Measurements from ENCODE around the gene TRIM66.
A peak's percentile ranks its signal among the peaks of the same experiment; 100 is the strongest.

Gene TRIM66

DNA sequence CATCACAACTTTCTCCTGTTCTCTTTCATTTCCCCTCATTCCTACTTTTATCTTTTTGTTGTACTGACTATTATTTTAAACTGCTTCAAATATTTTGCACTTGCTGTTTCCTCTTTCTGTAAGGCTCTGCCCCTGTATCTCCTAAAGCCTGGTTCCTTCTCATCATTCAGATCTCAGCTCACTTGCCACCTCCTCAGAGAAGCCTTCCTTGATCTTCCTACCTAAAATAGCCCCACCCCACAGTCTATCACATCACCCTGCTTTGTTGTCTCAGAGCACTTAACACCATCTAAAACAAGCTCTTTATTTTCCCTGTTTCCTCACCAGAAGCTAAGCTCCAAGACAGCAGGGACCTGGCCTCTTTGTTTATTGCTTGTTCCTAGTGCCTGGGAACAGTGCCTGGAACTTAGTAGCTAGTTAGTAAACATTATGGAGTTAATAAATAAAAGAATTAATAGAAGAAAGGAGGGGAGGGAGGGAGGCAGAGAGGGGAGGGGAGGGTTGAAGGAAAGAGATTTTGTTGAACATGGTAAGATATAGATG is 85.9 kb downstream of the TRIM66 start:
- H3K27ac ChIP-seq (replicated peaks): no peak overlapping the region
- TF ChIP-seq SPI1 (IDR thresholded peaks at IDR 0.05; ENCODE audit: borderline replicate concordance, low read depth) (no peak), REST (IDR thresholded peaks at IDR 0.05; ENCODE audit: insufficient replicate concordance, low read depth) (no peak), GABPA (IDR thresholded peaks at IDR 0.05; ENCODE audit: low read depth) (no peak)
- TF ChIP-seq, protein P1, sequence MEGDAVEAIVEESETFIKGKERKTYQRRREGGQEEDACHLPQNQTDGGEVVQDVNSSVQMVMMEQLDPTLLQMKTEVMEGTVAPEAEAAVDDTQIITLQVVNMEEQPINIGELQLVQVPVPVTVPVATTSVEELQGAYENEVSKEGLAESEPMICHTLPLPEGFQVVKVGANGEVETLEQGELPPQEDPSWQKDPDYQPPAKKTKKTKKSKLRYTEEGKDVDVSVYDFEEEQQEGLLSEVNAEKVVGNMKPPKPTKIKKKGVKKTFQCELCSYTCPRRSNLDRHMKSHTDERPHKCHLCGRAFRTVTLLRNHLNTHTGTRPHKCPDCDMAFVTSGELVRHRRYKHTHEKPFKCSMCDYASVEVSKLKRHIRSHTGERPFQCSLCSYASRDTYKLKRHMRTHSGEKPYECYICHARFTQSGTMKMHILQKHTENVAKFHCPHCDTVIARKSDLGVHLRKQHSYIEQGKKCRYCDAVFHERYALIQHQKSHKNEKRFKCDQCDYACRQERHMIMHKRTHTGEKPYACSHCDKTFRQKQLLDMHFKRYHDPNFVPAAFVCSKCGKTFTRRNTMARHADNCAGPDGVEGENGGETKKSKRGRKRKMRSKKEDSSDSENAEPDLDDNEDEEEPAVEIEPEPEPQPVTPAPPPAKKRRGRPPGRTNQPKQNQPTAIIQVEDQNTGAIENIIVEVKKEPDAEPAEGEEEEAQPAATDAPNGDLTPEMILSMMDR (IDR thresholded peaks at IDR 0.05; ENCODE audit: insufficient read depth, low read length): no peak
- H3K4me3 ChIP-seq (replicated peaks; ENCODE audit: insufficient read depth, low read length): no peak overlapping the region
- no peaks in the 10 kb centered on the region for H3K27me3 ChIP-seq (ENCODE audit: insufficient read depth, poor library complexity, severe bottlenecking)
- DNase-seq (ENCODE audit: low read depth in 1 of 2, low spot score in 1 of 2): no peak

- Histone ChIP-seq H3K27me3 (ENCODE audit: insufficient read depth, poor library complexity, severe bottlenecking) (no peaks in the 10 kb centered on the region), H3K4me3 (replicated peaks; ENCODE audit: insufficient read depth, low read length) (peak within 1 kb of the TSS; percentile 77), H3K27ac (replicated peaks) (peak within 1 kb of the TSS; percentile 58)
- TF ChIP-seq SPI1 (IDR thresholded peaks at IDR 0.05; ENCODE audit: borderline replicate concordance, low read depth): no peak
- TF ChIP-seq POLR2AphosphoS5 (IDR thresholded peaks at IDR 0.05; ENCODE audit: low read depth): peak; percentile 65
- DNase-seq (ENCODE audit: low read depth in 1 of 2, low spot score in 1 of 2): peak; percentile 60 to 75
Measured at GRCh38 chr11:8593935-8594909, 88.2 kb downstream of the TRIM66 start, which contains the start of gene STK33. TSS of gene STK33 (minus strand) at chr11:8594228. CDS start at chr11:8474905, 119,323 bp downstream.

DNA sequence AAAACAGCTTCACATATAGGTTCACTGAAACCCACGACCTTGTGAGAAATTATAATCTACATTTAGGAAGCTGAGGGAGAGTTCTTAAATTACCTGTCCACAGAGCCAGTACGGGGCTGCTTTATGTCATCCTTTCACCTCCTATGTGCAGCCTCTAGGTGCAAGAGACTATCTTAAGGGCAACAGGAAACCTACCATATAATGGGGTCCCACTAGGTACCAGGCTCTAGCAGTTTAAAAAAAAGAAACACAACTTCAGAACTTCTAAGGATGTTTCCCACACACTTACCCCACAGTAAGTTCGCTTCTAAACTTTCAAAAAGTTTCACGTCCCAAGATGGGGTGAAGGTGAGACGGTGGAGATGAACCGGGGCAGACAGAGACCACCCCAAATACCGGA is 89.0 kb downstream of the TRIM66 start:
- TF ChIP-seq POLR2AphosphoS5 (IDR thresholded peaks at IDR 0.05; ENCODE audit: low read depth) (no peak), SPI1 (IDR thresholded peaks at IDR 0.05; ENCODE audit: borderline replicate concordance, low read depth) (no peak), REST (IDR thresholded peaks at IDR 0.05; ENCODE audit: insufficient replicate concordance, low read depth) (no peak), GABPA (IDR thresholded peaks at IDR 0.05; ENCODE audit: low read depth) (no peak)
- TF ChIP-seq, protein P1 (IDR thresholded peaks at IDR 0.05; ENCODE audit: insufficient read depth, low read length): no peak
- H3K4me3 ChIP-seq (replicated peaks; ENCODE audit: insufficient read depth, low read length): peak overlapping the region; percentile 77
- H3K27me3 ChIP-seq (ENCODE audit: insufficient read depth, poor library complexity, severe bottlenecking): no peaks in the 10 kb centered on the region
- H3K27ac ChIP-seq (replicated peaks): no peak overlapping the region
- no peak for DNase-seq (ENCODE audit: low read depth in 1 of 2, low spot score in 1 of 2)

- Histone ChIP-seq H3K4me3 (replicated peaks; ENCODE audit: insufficient read depth, low read length) (no peak overlapping the region), H3K27ac (replicated peaks) (no peak overlapping the region), H3K27me3 (ENCODE audit: insufficient read depth, poor library complexity, severe bottlenecking) (no peaks in the 10 kb centered on the region)
- DNase-seq (ENCODE audit: low read depth in 1 of 2, low spot score in 1 of 2): no peak
- TF ChIP-seq GABPA (IDR thresholded peaks at IDR 0.05; ENCODE audit: low read depth) (no peak), POLR2AphosphoS5 (IDR thresholded peaks at IDR 0.05; ENCODE audit: low read depth) (no peak), REST (IDR thresholded peaks at IDR 0.05; ENCODE audit: insufficient replicate concordance, low read depth) (no peak), SPI1 (IDR thresholded peaks at IDR 0.05; ENCODE audit: borderline replicate concordance, low read depth) (no peak)
- TF ChIP-seq, protein P1 (IDR thresholded peaks at IDR 0.05; ENCODE audit: insufficient read depth, low read length): no peak
Measured at GRCh38 chr11:8587915-8588314, 94.5 kb downstream of the TRIM66 start.

Data from HL-60 (cell line).